Caco-2 (cell line): ENCODE results near the gene VCAM1. TPM values are rescaled to one million over a fixed set of nuclear protein-coding genes. Genes with fewer than 3 reads are reported as not detected.

ENCODE experiments used
- Bru-seq: library from RNA; stranded (reverse); fragments of 400-500 nt; gene quantifications from one replicate; lab custom pipeline; 2021; lab: Mats Ljungman, UMichigan
- BruChase-seq, 2 experiments: library from RNA; stranded (reverse); fragments of 400-500 nt; gene quantifications; one replicate each; lab custom pipeline; 2021; lab: Mats Ljungman, UMichigan
- BruUV-seq: library from RNA; stranded (reverse); fragments of 400-500 nt; replicated peaks from 2 replicates; lab custom pipeline; 2021; lab: Mats Ljungman, UMichigan
- CTCF ChIA-PET: fragments of 300-600 bp; sonication (Branson Sonifier 250); formaldehyde crosslinking; loops from one replicate; lab custom pipeline; 2022; ENCODE audit warnings: antibody characterized with exemption; lab: Charles Lee
- POLR2A ChIA-PET: fragments of 300-600 bp; sonication (Branson Sonifier 250); formaldehyde crosslinking; loops from one replicate; lab custom pipeline; 2022; ENCODE audit warnings: antibody characterized with exemption; lab: Charles Lee
- DNase-seq, 2 experiments: peaks; one replicate each; pipeline versions ENCODE4 v3.0.0 to v3.0.0-alpha.2; 2020 to 2022
- H3K27me3 ChIP-seq: replicated peaks from 2 replicates; pipeline ENCODE4 v1.6.0; 2011; ENCODE audit warnings: low read length; ENCODE audit not compliant: control insufficient read depth, insufficient read depth
- H3K36me3 ChIP-seq: 2 replicates; pipeline ENCODE4 v1.5.1; 2011; ENCODE audit warnings: low read length; ENCODE audit not compliant: control insufficient read depth, insufficient read depth
- H3K4me1 ChIP-seq: fragments of 250-450 bp; sonication (Bioruptor Pico); 2 replicates; pipeline ENCODE4 v1.5.1; 2020; ENCODE audit warnings: mild to moderate bottlenecking
- H3K4me3 ChIP-seq: 2 replicates; pipeline ENCODE4 v1.5.1; 2011; ENCODE audit warnings: low read depth, mild to moderate bottlenecking, control low read depth, low read length
- H3K9me3 ChIP-seq: fragments of 250-450 bp; sonication (Bioruptor Pico); 2 replicates; pipeline ENCODE4 v1.5.1; 2020; ENCODE audit warnings: mild to moderate bottlenecking, moderate library complexity
- H3K27ac Mint-ChIP-seq: one replicate; pipeline ENCODE4 v1.8.0; 2022; ENCODE audit warnings: mixed read lengths; ENCODE audit not compliant: unreplicated experiment
- H3K27me3 Mint-ChIP-seq: one replicate; pipeline ENCODE4 v1.8.0; 2022; ENCODE audit warnings: mixed read lengths; ENCODE audit not compliant: insufficient read depth, unreplicated experiment
- H3K36me3 Mint-ChIP-seq: one replicate; pipeline ENCODE4 v1.8.0; 2022; ENCODE audit warnings: mild to moderate bottlenecking, mixed read lengths; ENCODE audit not compliant: insufficient read depth, unreplicated experiment
- H3K4me1 Mint-ChIP-seq: one replicate; pipeline ENCODE4 v1.8.0; 2022; ENCODE audit warnings: low read depth, mixed read lengths; ENCODE audit not compliant: unreplicated experiment
- H3K4me3 Mint-ChIP-seq: one replicate; pipeline ENCODE4 v1.8.0; 2022; ENCODE audit warnings: mild to moderate bottlenecking, moderate library complexity, mixed read lengths; ENCODE audit not compliant: unreplicated experiment
- H3K9me3 Mint-ChIP-seq: one replicate; pipeline ENCODE4 v1.8.0; 2022; ENCODE audit warnings: mixed read lengths; ENCODE audit not compliant: unreplicated experiment
- CTCF ChIP-seq, 2 experiments: fragments of 200-600 bp in 1 of 2; IDR thresholded peaks; 1 replicate in 1 of 2; 2 replicates in 1 of 2; pipeline versions ENCODE4 v1.5.1 to v1.8.0; 2011 to 2022; ENCODE audit warnings: antibody characterized with exemption in 1 of 2, control low read depth in 1 of 2, inconsistent platforms in 1 of 2, low read depth in 1 of 2, low read length in 1 of 2, mild to moderate bottlenecking in 1 of 2, moderate library complexity in 1 of 2; ENCODE audit not compliant: insufficient read depth in 1 of 2, severe bottlenecking in 1 of 2, unreplicated experiment in 1 of 2
- intact Hi-C: fragments of 100-400 bp; cut with micrococcal nuclease; formaldehyde crosslinking; loops from one replicate; pipeline ENCODE4 v1.10.0; 2022; ENCODE audit not compliant: unreplicated experiment
- long read RNA-seq: library from polyadenylated mRNA; stranded (forward); transcript quantifications from one replicate; pipeline ENCODE4 v2.0.0, GENCODE V29; 2022
- total RNA-seq: library from RNA; stranded (reverse); gene quantifications from 2 replicates; pipeline ENCODE4 v1.2.3, GENCODE V29; 2022

The VCAM1 gene
- total RNA-seq (not detected in 2 replicates), Bru-seq, nascent RNA (not detected), BruChase-seq, experiment 1, labeled RNA remaining after a 2-hour chase (percentile 5 among the genes with signal in this experiment), BruChase-seq, experiment 2, labeled RNA remaining after a 6-hour chase (not detected)
- long read RNA-seq = 0 reads

GRCh38 chr1:100719490-100719889, at the start of gene VCAM1:
VCAM1 (plus strand) TSS chr1:100719742; CDS start chr1:100719861, 119 bp downstream.
- no peak within 1 kb of the TSS for H3K4me3 Mint-ChIP-seq
- DNase-seq = no peak
- H3K4me3 ChIP-seq = no peak within 1 kb of the TSS
- no peak within 1 kb of the TSS for H3K27ac Mint-ChIP-seq
- no peaks in the 10 kb centered on the region for H3K9me3 Mint-ChIP-seq
- H3K36me3 Mint-ChIP-seq = no peaks in the 10 kb centered on the region
- no peaks in the 10 kb centered on the region for H3K9me3 ChIP-seq
- no TSS peak for BruUV-seq
- peaks cover 4% of the 10 kb centered on the region for H3K27me3 Mint-ChIP-seq
- ChIA-PET CTCF (no interaction called here), POLR2A (no interaction called here)
- no peaks in the 10 kb centered on the region for H3K4me1 Mint-ChIP-seq
- intact Hi-C loops = no loop called here
- H3K36me3 ChIP-seq = no peaks in the 10 kb centered on the region
- H3K27me3 ChIP-seq = no peaks in the 10 kb centered on the region
- no peaks in the 10 kb centered on the region for H3K4me1 ChIP-seq
- no peak for TF ChIP-seq CTCF (IDR thresholded peaks at IDR 0.05; ENCODE audit: insufficient read depth in 1 of 2, low read depth in 1 of 2, low read length in 1 of 2, severe bottlenecking in 1 of 2, unreplicated experiment in 1 of 2)

GRCh38 chr1:100670083-100670482, 49.5 kb upstream of the VCAM1 start:
- Histone ChIP-seq H3K27me3 (no peaks in the 10 kb centered on the region), H3K4me1 (no peaks in the 10 kb centered on the region), H3K36me3 (no peaks in the 10 kb centered on the region), H3K9me3 (no peaks in the 10 kb centered on the region), H3K4me3 (no peak overlapping the region)
- ChIA-PET CTCF (no interaction called here), POLR2A (no interaction called here)
- H3K27me3 Mint-ChIP-seq = peaks cover 2% of the 10 kb centered on the region
- BruUV-seq = no TSS peak
- H3K4me1 Mint-ChIP-seq = no peaks in the 10 kb centered on the region
- H3K27ac Mint-ChIP-seq = no peak overlapping the region
- H3K36me3 Mint-ChIP-seq = no peaks in the 10 kb centered on the region
- DNase-seq = no peak
- H3K9me3 Mint-ChIP-seq = no peaks in the 10 kb centered on the region
- intact Hi-C loops = no loop called here
- no peak overlapping the region for H3K4me3 Mint-ChIP-seq
- TF ChIP-seq CTCF (IDR thresholded peaks at IDR 0.05; ENCODE audit: insufficient read depth in 1 of 2, low read depth in 1 of 2, low read length in 1 of 2, severe bottlenecking in 1 of 2, unreplicated experiment in 1 of 2) = no peak

GRCh38 chr1:100671601-100672000, 47.9 kb upstream of the VCAM1 start:
- TF ChIP-seq CTCF (IDR thresholded peaks at IDR 0.05; ENCODE audit: insufficient read depth in 1 of 2, low read depth in 1 of 2, low read length in 1 of 2, severe bottlenecking in 1 of 2, unreplicated experiment in 1 of 2) = no peak
- Histone ChIP-seq H3K27me3 (no peaks in the 10 kb centered on the region), H3K4me3 (no peak overlapping the region), H3K36me3 (no peaks in the 10 kb centered on the region), H3K4me1 (no peaks in the 10 kb centered on the region), H3K9me3 (no peaks in the 10 kb centered on the region)
- intact Hi-C loops = no loop called here
- ChIA-PET POLR2A (no interaction called here), CTCF (no interaction called here)
- H3K36me3 Mint-ChIP-seq = no peaks in the 10 kb centered on the region
- BruUV-seq = no TSS peak
- DNase-seq = no peak
- no peak overlapping the region for H3K27ac Mint-ChIP-seq
- H3K9me3 Mint-ChIP-seq = no peaks in the 10 kb centered on the region
- no peak overlapping the region for H3K4me3 Mint-ChIP-seq
- peaks cover 2% of the 10 kb centered on the region for H3K27me3 Mint-ChIP-seq
- H3K4me1 Mint-ChIP-seq = no peaks in the 10 kb centered on the region
